HG03066 (cell line): ENCODE data around the gene DOCK1.

ENCODE experiments used
- ATAC-seq: cut with Tn5 transposase; IDR thresholded peaks from one replicate; pipeline ENCODE4 v1.9.1; 2021; ENCODE audit warnings: low read depth; ENCODE audit not compliant: unreplicated experiment

Gene DOCK1

DNA sequence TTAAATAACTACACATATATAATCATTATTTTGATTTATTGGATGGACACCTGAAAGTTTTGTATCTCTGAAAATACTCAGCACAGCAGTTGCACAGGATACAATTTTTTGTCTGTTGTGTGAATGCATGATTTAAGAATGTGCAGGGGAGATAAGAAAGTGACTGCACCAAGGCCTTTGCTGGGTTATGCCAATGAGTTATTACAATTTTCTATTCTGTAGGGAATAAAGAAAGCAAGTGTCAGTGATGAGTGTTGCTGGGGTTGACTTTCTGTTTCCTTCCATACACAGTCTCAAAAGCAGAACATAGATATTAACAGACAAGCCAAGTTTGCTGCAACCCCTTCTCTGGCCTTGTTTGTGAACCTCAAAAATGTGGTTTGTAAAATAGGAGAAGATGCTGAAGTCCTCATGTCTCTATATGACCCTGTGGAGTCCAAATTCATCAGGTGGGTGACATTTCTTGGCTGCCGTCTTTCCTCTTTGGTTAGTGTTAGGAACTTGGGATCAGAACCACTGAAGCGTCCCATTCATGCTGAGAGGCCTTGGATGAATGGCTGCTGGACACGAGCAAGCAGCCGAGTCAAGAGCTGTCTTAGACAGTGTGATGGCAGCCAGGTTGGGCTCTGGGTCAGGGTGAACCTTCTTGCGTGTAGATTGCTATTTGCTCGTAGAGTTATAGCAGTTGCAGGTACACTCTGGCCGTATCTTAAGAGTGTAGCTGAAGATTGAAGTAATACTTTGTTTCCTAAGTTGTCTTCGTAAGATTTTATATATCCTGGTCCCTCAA lies 92.8 kb downstream of the DOCK1 start:
- no peak for ATAC-seq

DNA sequence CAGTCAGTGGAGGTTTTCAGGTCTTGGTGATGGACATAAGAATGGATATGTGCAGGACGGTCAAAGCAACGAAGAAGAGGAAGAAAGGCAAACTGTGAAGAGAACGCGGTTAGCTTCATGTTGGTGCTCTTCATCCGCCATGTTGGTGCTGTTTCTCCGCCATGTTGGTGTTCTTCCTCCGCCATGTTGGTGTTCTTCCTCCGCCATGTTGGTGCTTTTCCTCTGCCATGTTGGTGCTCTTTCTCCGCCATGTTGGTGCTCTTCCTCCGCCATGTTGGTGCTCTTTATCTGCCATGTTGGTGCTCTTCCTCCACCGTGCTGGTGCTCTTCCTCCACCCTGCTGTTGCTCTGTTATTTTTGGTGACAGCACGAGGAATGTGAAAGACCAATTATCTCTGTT lies 95.4 kb downstream of the DOCK1 start:
- no peak for ATAC-seq

DNA sequence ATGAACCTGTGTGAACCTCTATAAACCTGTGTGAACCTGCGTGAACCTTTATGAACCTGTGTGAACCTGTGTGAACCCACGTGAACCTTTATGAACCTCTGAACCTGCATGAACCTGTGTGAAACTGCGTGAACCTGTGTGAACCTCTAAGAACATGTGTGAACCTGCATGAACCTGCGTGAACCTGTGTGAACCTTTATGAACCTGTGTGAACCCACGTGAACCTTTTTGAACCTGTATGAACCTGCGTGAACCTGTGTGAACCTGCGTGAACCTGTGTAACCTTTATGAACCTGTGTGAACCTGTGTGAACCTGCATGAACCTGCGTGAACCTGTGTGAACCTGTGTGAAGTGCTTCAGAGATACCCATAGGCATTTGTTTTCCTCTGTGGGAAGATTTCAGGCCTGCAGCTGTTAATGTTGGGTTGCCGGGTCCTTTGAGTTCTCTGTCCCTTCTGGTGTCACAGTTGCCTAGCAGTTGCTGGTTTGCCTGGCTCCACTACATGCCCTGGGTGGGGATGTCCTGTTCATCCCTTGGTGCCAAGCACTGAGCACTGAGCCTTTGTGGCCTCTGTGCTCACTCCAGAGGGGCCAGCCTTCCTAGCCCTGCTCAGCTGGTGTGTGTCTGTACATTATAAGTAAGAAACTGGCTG lies 97.9 kb downstream of the DOCK1 start:
- no peak for ATAC-seq

DNA sequence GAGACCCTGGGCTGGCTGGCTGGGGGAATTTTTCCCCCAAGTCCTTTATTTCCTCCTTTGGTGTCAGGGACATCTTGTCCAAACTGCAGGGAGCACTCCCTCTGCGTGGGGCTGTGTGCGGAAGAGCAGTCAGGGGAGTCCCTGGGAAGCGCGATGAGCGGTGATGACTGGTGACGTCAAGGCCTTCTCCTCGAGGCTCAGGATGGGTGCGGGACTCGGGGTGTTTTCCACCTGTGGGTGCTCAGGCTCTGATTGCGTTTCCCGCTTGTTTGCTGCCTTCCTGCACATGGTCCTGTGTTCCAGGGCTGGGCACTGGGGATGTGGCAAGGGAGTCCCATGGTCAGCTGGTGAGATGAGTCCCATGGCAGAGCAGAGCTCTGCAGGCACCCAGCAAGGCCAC lies 101.2 kb downstream of the DOCK1 start:
- ATAC-seq: no peak

DNA sequence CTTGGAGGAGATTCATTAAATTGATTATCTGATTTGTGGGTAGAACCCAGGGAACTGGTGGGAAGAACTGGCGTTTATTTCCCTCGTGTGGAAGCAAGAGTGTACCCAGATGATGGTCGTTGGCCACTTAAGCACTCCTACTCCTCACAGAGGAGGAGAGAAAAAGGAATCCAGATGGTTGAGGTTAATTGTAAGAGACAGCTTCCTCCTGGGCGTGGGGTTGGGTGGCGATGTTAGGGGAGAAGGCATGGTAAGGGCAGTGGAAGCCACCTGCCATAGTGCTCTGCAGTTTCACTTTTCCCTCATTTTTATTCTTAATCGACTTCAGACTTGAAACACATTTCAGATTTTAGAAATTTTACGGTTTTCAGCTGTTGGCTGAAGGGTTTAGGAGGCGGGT lies 104.1 kb downstream of the DOCK1 start:
- no peak for ATAC-seq

DNA sequence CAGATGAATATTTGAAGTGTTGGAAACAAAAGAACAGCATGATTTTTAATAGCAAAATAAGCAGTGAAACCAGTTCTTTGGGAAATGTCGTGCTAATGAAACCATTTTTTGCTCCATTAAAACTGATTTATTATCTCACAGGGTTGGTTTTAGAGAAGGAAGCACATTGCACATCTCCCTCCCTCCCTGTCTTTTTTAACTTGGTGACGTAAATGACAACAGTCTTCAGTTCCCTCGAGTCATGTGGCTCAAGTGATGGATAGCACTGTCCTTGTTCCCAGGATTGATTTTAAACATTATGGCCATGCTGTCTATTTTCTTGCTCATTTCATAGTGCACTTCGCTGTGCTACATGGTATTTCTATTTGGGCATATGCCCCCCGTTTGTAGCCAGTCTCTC lies 105.9 kb downstream of the DOCK1 start:
- no peak for ATAC-seq

DNA sequence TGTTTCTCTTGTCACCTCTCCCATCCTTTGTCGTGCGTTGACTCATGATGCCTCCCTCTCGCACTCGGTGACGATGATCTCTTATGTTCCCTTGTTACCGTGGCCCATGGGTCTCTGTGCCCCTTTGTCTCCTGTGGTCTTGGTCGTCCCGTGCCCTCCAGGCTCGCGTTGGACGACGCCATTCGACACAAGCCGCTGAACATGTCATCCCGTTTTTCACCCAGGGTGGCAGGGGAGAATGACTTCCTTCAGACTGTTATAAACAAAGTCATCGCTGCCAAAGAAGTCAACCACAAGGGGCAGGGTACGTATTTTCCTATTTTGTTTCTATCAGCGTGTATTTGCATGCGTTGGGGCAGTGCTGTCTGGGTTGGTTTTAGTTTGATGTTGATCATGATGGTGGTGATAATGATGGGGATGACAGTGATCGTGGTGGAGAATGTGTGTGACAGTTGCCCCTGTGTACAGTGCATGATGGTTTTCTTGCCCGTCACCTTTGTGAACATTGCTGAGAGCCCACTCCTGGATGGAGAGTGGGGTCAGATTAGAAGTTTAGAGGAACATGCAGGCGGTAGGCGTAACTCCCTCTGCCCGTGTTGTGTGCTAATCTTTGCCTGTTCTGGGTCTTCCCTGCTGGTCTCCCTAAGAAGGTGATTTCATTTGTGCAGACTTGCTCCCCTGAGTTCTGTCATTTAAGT lies 107.0 kb downstream of the DOCK1 start:
- ATAC-seq: no peak

DNA sequence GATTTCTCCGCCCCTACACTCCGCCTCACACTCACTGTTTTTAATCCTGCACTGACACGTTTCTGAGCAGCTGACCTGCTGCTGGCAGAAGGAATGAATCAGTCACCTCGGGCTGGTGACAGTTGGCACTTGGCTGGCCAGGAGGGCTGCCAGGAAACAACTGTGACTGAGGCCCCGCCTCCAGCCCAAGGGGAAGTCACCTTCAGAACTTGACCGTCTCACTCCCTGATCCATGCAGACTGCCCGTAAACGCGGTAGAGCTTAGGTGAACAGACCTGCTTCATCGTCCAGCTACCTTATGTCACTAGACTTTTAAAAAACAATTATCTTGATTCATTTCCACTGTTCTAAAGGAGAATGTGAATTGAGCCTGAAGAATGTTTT lies 107.5 kb downstream of the DOCK1 start:
- ATAC-seq: no peak

DNA sequence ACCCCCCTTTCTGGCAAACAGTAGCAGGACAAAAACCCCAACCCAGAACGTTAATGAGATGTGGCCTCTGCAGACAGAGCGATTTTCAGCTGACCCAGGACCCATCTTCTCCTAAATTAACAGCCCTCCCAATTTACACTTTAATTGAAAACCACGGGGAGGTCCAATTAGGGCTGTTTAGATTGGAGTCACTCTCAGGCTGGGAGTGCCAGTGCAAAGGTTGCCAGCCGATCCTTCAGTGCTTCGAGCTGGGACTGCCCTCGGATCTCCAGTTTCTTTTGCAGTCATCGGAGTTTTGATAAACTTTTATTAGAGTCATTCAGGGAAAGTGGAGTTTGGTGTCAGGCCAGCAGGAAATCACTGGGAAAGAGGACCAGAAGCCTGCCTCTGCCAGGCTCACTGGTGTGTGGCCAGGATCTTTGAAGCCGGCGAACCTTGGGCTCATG lies 108.0 kb downstream of the DOCK1 start:
- no peak for ATAC-seq

DNA sequence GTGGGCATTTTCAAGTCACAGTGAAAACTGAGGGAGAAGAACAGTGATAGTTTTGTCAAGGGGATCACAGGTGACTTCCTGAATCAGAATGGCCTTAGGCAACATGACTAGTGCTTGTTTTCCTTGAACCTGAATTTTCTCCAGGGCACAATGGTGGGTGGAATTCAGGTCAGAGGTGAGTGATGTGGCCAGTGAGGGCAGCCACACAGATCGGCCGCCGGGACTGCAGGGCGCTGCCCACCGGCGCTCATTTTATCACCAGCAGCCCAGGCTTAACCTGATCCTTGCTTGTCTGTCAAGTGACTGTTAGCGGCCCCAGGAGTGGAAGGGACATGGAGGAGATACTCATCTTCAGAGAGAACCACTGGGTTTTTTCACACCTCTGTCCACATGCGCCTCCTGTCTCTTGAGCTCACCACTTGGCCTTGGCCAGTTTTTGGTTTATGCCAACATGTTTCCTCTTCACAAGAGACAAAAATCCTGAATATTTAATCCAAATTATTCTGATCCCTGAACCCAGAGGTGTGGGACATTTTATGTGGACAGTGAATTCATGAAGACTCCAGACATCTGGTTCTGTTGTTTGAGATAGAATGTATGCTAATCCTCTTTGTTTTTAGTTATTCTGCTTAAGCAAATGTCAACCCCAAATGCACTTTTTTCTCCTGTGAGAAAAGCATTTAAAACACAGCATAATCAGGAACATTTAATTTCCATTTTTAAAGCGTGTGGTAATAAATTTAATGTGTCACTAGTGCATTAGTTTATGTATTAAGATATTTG lies 108.7 kb downstream of the DOCK1 start:
- ATAC-seq: no peak

DNA sequence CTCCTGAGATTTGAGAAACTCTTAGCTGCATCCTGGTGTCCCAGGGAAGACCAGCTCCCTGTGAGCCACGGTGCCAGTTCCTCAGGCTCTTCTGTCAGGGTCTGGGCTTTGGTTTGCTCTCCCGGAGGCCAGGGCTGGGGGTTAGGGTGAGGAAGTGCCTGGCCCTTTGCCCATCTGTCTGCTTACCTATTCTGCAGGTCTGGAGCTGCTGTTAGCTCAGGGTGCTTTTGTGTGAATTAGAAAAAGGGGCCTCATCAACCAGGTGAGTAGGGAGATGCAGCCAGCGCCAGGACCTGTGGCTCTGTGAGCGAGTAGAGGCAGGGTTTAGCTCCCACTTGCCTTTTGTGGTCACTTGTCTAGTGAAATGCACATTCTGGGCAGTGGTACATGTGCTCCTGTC lies 109.4 kb downstream of the DOCK1 start:
- ATAC-seq: no peak

DNA sequence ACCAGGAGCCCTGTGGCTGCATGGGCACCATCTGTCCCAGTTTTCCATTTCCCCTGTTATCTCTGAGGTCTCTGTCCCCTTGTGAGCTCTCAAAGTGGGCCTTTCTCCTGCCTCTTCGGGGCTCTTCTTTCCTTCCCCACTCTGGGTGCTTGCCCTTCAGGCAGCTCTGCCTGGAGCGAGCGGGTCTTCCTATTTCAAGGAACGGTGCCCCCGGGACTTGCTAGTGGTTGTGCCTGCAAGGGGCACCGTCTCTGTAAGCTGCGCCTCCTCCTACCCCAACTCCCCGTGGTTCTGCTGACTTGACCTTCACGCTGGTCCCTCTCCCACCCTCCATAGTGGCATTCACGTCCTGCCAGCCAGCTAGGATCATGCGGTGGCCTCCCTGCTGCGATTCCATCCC lies 110.1 kb downstream of the DOCK1 start:
- no peak for ATAC-seq

DNA sequence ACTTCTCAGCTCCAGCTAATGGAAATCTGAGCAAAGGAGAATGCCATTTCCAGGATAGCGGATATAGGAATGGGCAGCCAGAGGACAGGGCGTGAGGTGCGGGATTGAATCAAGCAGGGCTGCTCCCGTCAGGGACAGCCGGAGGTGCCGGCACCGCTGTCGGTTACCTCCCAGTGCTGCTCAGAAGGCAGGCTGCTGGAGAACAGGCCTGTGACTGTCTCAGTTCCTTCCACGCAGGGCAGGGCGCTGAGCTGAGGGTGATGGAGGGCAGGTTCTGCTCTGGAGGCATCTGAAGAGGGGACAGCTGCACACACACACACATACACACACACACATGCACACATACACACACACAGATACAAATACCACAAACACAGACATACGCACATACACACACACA lies 111.1 kb downstream of the DOCK1 start:
- no peak for ATAC-seq

DNA sequence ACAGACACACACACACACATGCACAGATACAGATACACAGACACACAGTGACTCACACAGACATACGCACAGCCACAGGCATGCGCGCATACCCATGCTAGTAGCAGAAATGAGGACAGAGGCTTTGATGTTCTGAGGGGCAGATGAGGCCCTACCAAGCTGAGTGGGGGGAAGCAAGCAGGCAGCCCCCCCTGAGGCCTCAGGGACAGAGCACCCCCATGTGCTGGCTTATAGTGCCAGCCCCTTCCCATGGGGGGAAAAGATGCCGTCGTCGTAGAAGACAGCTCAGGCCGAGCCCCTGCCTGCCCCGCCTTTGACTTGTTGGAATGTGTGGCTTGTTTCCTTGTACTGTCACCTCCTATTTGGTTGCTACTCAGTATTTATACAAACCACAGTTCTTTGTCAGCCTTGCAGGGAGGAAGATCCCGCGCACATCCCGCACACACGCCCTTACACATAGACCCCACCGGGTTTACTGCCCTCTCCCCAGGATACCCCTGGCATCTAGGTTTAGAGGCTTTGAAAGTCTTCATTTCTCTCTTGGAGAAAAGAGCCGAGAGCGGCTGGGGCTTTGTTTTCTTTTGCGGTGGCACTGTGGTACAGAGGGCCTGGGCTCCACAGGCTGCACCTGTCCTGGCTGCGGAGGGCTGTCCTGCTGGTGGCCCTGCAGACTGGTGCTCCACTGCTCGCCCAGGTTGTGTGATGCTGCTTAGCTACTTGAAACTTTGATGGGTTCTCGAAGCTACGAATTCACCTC lies 112.5 kb downstream of the DOCK1 start:
- ATAC-seq: no peak

DNA sequence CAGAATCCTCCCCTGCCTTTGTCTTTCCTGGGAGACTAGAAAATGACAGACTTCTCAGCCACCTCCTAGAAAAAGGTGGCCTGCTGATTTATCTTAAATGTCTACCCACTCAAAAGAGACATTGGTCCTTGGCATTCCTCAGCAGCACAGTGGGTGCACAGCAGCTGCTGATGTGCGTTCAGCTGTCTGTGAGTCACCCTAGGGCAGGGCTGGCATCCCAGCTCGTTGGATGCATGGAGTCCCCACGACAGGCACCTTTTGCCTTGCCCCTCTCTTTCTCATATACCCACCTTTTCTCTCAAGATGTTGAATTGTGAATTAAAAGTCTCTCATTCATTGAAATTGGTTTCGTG lies 113.0 kb downstream of the DOCK1 start:
- no peak for ATAC-seq

DNA sequence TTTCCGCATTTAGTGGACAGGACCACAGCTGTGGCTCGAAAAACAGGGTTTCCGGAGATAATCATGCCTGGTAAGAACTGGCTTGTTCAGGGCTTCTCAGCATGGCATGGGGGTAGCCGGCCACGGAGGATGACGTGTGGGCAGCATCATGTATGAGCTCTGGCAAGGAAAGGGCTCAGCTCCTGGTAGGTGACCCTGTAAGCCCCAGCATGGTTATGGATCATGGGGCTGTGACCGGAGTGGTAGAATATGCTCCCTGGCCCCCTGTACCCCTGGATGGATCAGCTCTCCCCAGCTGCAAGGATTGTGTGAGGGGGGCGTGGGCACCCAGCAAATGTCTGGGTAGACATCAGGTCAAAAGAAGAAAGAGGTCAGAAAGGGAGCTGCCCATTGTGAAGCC lies 113.5 kb downstream of the DOCK1 start:
- no peak for ATAC-seq

DNA sequence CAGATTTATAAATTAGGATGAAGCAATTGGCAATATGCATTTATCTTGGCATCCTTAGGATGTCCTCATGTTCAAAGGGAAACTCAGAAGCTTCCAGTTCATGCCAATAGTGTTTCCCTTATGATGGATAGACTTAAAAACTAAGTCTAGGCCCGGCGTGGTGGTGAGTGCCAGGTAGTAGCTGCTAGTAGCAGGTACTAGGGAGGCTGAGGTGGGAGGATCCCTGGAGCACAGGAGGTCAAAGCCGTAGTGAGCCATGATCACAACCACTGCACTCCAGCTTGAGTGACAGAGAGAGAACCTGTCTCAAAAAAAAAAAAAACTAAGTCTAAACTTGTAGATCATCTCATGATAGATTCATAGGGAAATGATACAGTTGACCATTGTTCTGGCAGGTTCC lies 115.0 kb downstream of the DOCK1 start:
- ATAC-seq: no peak

DNA sequence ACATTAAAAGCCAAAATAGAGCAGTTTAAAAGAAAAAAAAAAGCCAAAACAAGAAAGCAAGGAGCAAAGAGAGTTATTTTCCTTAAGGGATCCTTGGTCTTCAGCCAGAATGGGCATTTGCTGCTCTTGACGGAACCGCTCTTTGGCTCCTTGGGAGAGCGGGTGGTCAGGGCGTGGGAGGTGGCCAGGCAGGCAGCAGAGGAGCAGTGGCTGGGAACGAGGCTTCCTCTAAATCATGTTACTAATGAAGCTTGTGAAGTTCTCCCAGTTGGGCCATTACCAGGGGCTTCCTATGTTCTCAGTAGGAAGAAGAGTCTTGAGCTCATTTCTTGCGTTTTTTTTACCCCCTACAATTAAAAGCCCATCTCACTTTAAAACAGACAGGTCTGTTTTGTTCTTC lies 116.6 kb downstream of the DOCK1 start:
- no peak for ATAC-seq

DNA sequence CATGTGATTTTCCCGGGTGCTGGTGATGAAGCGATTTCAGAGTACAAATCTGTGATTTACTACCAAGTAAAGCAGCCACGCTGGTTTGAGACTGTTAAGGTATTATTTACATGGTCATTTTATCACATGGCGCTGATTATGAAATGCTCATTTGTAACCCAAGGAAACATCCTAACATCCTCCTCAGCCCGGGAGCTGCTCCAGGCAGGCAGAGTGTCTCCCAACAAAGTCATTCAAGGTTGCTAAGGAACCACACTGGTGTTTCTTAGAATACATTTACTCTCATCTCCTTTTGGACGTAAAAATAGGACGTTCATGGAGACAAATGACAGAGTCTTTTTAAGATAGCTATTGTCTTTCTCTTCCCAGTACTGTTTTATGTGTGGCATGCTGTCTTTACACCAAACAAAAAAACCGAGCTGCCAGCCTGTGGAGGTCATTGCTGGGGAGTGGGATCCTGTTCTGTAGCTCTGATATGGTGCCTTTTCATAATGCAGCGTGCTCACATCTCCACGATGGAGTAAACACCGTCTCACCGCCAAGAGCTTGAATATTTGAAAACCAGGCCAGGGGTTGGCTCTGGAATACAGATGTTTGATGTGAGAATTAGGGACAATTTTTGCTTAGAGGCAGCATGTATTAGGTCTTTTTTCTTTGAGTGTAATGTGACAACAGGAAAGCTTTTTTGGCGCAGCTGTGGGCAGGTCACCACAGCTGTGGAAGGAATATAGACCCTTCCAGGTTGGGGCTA lies 119.6 kb downstream of the DOCK1 start:
- no peak for ATAC-seq

DNA sequence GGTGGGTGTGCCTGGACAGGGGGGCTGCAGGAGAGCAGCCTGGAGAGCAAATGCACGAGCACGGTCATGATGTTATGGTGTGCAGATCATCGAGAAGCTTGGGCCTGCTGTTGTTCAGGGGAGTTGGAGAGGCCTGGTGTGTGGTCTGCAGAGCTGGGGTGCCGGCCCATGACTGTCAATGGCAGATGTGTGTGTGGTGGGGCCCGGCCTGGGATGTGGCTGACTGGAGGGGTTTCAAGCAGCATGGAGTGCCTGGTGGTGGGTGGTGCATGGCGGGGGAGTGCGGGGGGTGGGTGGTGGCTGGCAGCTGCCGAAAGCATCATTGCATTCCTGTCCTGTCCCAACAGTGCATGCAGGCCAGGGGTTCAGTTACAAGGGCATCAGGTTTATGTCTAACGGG lies 122.6 kb downstream of the DOCK1 start:
- no peak for ATAC-seq
